Spleen (tissue), 7 donors: Measurements from ENCODE around the gene MRPS11.

Source experiments
- CTCF ChIP-seq, 11 experiments: fragments of 200-600 bp in 7 of 11; fragments of 450-650 bp in 4 of 11; sonication (generic) in 4 of 11; IDR thresholded peaks in 8 of 11; conservative IDR thresholded peaks in 3 of 11; 1 replicate in 7 of 11; 2 replicates in 4 of 11; pipeline versions ENCODE4 v1.4.0 to v1.8.0; 2016 to 2021; ENCODE audit warnings: antibody characterized with exemption in 11 of 11, inconsistent platforms in 4 of 11, mild to moderate bottlenecking in 1 of 11
- POLR2AphosphoS5 ChIP-seq, 3 donors: sonication (generic); formaldehyde crosslinking; IDR thresholded peaks; one replicate each; pipeline ENCODE4 v1.5.1; 2017; ENCODE audit warnings: antibody characterized with exemption in 3 of 3
- donor health status: DM: no; HTN: no; CAD: no; lungs with moderate emphysema.
- donor health status: DM: no; HTN: no; CAD: no.
- donor health status: DM: no; HTN: no; CAD: no.

GRCh38 chr15:88428805-88429605 lies 38.5 kb upstream of the MRPS11 start:
- no peak for TF ChIP-seq CTCF (IDR thresholded peaks at IDR 0.05 in 8 of 11, conservative IDR thresholded peaks at IDR 0.05 in 3 of 11)
- TF ChIP-seq POLR2AphosphoS5 (IDR thresholded peaks at IDR 0.05), result no peak
